ENCODE measurements around the gene HMGCL. TPM values are rescaled to one million over a fixed set of nuclear protein-coding genes. Genes with fewer than 3 reads are reported as not detected.
A peak's percentile ranks its signal among the peaks of the same experiment; 100 is the strongest.

HMGCL gene
- total and polyA plus RNA-seq, 2 donors = 29.3 to 42.3 TPM

DNA sequence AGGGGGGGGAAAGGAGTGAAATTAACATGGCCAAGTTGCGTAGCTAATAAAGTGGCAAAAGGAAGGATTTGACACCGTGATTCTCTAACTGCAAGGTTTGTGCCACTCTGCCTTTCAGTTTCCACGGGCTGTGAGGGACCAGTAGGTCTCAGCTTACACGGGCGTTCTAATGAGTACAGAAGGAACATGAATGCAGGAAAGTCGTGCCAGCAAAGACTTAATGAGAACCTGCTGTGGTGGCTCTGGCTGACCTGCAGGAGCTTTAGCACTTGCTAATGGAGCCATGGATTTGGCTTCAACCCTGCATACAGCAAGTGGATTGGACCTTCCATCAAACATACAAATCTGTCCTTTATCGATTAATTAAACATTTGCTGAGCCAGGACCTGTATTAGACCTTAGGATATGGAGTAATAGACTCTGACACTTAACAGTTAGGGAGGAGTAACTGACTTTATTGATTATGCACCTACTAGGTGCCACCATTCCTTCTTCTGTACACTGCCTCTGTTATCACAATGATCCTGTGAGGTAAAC lies 62.1 kb downstream of the HMGCL start:
- H3K36me3 ChIP-seq (ENCODE audit: insufficient read depth) = peaks cover 3% of the 10 kb centered on the region
- DNase-seq (ENCODE audit: extremely low spot score) = no peak
- 69% methylated on average over 7 of the region's 7 CpGs for WGBS
- no peak overlapping the region for H3K4me3 ChIP-seq (ENCODE audit: low read depth, low read length)
- no peaks in the 10 kb centered on the region for H3K4me1 ChIP-seq (ENCODE audit: insufficient read depth)
- no peak overlapping the region for H3K27ac ChIP-seq (ENCODE audit: low read depth)

DNA sequence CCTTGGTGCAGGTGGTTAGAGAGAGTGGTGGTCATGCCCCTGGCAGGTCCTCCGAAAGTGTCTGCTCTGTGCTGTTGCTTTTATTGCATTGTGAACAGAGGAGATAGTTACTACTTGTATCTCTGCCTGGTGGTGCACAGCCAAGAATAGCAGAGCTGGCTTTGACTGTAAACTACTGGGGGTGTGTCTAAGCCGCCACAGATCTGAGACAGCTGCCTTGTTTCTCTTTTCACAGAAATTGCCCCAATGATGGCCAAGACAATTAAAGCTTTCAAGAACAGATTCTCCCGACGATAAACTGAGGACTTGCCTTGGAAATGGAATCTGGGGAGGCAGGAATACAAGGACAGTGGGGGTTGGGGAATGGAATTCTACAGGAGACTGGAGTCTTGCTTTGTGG lies 66.0 kb downstream of the HMGCL start:
- WGBS = 23% methylated on average over 4 of the region's 4 CpGs

DNA sequence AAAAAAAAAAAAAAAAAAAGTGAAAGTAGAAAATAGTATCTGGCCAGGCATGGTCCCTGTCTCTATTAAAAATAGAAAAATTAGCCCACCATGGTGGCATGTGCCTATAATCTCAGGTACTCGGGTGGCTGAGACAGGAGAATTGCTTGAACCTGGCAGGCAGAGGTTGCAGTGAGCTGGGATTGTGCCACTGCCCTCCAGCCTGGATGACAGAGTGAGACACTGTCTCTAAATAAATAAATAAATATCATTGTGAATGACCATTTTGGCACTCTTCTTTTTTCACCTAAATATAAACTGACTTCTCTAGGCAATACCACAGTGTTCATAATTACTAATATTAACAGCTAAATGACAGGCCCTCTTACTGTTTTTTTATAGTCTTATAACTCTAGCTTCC lies 67.4 kb downstream of the HMGCL start:
- 84% methylated on average over 1 of the region's 1 CpG for WGBS
- H3K27ac ChIP-seq (ENCODE audit: low read depth) = no peak overlapping the region
- no peak for DNase-seq (ENCODE audit: extremely low spot score)
- H3K36me3 ChIP-seq (ENCODE audit: insufficient read depth) = peaks cover 10% of the 10 kb centered on the region
- no peaks in the 10 kb centered on the region for H3K4me1 ChIP-seq (ENCODE audit: insufficient read depth)
- no peak overlapping the region for H3K4me3 ChIP-seq (ENCODE audit: low read depth, low read length)

More for the DNA sequence above, 66.0 kb downstream of the HMGCL start:
- Histone ChIP-seq H3K36me3 (ENCODE audit: insufficient read depth) (peaks cover 8% of the 10 kb centered on the region), H3K4me1 (ENCODE audit: insufficient read depth) (no peaks in the 10 kb centered on the region), H3K27ac (ENCODE audit: low read depth) (no peak overlapping the region), H3K4me3 (ENCODE audit: low read depth, low read length) (no peak overlapping the region)
- peak; percentile 54 for DNase-seq (ENCODE audit: extremely low spot score)

DNA sequence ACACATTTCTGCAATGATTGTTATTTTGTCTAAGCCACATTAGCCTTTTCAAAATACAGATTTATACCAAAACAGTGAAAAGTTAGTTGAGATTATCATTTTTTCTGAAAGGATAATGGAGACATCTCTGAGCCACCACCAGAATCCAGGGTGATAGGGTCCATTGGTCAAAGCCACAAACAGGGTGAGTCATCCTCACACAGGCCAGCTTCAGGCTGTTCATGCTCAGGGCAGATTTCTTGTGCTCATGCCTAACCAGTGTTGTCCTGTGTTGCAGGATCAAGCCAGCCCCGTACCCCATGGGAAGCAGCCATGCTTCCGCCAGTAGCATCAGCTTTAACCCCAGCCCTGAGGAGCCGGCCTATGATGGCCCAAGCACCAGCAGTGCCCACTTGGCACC lies 68.6 kb downstream of the HMGCL start:
- DNase-seq (ENCODE audit: extremely low spot score) = no peak
- H3K36me3 ChIP-seq (ENCODE audit: insufficient read depth) = peaks cover 15% of the 10 kb centered on the region
- H3K27ac ChIP-seq (ENCODE audit: low read depth) = no peak overlapping the region
- H3K4me1 ChIP-seq (ENCODE audit: insufficient read depth) = no peaks in the 10 kb centered on the region
- 94% methylated on average over 3 of the region's 3 CpGs for WGBS
- H3K4me3 ChIP-seq (ENCODE audit: low read depth, low read length) = no peak overlapping the region

DNA sequence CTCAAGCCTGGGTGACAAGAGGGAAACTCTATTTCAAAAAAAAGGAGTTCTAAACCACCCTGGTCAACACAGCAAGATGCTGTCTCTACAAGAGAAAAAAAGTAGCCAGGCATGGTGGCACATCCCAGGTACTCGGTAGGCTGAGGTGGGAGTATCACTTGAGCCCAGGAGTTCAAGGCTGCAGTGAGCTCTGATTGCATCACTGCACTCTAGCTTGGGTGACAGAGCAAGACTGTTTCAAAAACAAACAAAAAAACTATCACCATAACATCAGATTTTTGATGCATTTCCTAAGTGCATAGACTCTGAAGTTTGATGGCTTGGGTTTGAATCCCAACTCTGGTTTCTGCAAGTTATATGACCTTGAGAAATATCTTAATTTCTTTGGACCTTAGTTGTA lies 72.3 kb downstream of the HMGCL start:
- no peaks in the 10 kb centered on the region for H3K4me1 ChIP-seq (ENCODE audit: insufficient read depth)
- DNase-seq (ENCODE audit: extremely low spot score) = no peak
- 91% methylated on average over 1 of the region's 1 CpG for WGBS
- H3K36me3 ChIP-seq (ENCODE audit: insufficient read depth) = peaks cover 12% of the 10 kb centered on the region
- H3K27ac ChIP-seq (ENCODE audit: low read depth) = no peak overlapping the region
- H3K4me3 ChIP-seq (ENCODE audit: low read depth, low read length) = no peak overlapping the region

Other genes with a start within 250 kb of the HMGCL start
- 959 TPM for gene RPL11, start 133.6 kb downstream of the HMGCL start, total RNA-seq
- gene RPL11, start 133.6 kb downstream of the HMGCL start, polyA plus RNA-seq = 2,380 TPM
- 17.3 TPM for gene ELOA, start 82.0 kb downstream of the HMGCL start, total RNA-seq
- gene ELOA, start 82.0 kb downstream of the HMGCL start, polyA plus RNA-seq = 21.5 TPM
- 43.6 TPM for gene PITHD1, start 47.0 kb downstream of the HMGCL start, total RNA-seq
- 49.2 TPM for gene PITHD1, start 47.0 kb downstream of the HMGCL start, polyA plus RNA-seq
- 15.8 TPM for gene LYPLA2, start 34.3 kb downstream of the HMGCL start, total RNA-seq
- gene LYPLA2, start 34.3 kb downstream of the HMGCL start, polyA plus RNA-seq = 40.6 TPM
- 11.2 TPM for gene GALE, start 24.7 kb downstream of the HMGCL start, total RNA-seq
- 20.2 TPM for gene GALE, start 24.7 kb downstream of the HMGCL start, polyA plus RNA-seq
- 34.9 TPM for gene FUCA1, start 42.9 kb upstream of the HMGCL start, total RNA-seq
- gene FUCA1, start 42.9 kb upstream of the HMGCL start, polyA plus RNA-seq = 37.0 TPM
- 0.11 TPM for gene CNR2, start 87.9 kb upstream of the HMGCL start, total RNA-seq
- not detected for gene CNR2, start 87.9 kb upstream of the HMGCL start, polyA plus RNA-seq
- 156 TPM for gene PNRC2, start 134.4 kb upstream of the HMGCL start, total RNA-seq
- 94.0 TPM for gene PNRC2, start 134.4 kb upstream of the HMGCL start, polyA plus RNA-seq
- 155 TPM for gene SRSF10, start 154.9 kb upstream of the HMGCL start, total RNA-seq
- 50.7 TPM for gene SRSF10, start 154.9 kb upstream of the HMGCL start, polyA plus RNA-seq

Measured in urinary bladder (tissue), 4 donors.